Measurements from ENCODE around the gene ZKSCAN8. TPM values are rescaled to one million over a fixed set of nuclear protein-coding genes. Genes with fewer than 3 reads are reported as not detected.
"Not testable (repeated sequence)": the region's sequence is repeated elsewhere in the genome, so short reads cannot be mapped to it uniquely, and the experiment has no call there.

The ZKSCAN8 gene
- total RNA-seq, 1 donor from 2014 or later, result 8.7 TPM

DNA sequence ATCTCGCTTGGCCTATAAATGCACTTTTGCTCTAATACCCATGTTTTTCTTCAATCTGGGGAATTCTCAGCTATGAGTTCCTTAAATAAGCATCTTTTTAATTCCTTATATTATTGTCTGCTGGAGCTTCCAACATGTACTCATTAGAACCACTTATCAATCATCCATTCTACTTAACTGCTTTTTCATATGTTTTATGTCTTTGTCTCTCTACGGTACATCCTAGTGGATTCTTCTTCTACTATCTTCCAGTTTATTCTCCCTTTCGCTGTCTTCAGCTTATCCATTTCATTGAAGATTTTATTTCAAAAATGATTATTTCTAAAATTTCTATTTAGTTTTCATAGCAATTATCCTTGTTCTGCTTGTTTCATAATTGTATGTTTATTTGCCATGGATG, 29.7 kb upstream of the ZKSCAN8 start:
- Histone ChIP-seq H3K9me3 (no peaks in the 10 kb centered on the region), H3K36me3 (peaks cover 0 to 16% of the 10 kb centered on the region in 2 donors), H3K27ac (no peak overlapping the region), H3K4me1 (no peaks in the 10 kb centered on the region), H3K4me3 (no peak overlapping the region), H3K27me3 (no peaks in the 10 kb centered on the region)
- no peak for DNase-seq (ENCODE audit: low spot score in 2 of 2)
- TF ChIP-seq, protein P1, sequence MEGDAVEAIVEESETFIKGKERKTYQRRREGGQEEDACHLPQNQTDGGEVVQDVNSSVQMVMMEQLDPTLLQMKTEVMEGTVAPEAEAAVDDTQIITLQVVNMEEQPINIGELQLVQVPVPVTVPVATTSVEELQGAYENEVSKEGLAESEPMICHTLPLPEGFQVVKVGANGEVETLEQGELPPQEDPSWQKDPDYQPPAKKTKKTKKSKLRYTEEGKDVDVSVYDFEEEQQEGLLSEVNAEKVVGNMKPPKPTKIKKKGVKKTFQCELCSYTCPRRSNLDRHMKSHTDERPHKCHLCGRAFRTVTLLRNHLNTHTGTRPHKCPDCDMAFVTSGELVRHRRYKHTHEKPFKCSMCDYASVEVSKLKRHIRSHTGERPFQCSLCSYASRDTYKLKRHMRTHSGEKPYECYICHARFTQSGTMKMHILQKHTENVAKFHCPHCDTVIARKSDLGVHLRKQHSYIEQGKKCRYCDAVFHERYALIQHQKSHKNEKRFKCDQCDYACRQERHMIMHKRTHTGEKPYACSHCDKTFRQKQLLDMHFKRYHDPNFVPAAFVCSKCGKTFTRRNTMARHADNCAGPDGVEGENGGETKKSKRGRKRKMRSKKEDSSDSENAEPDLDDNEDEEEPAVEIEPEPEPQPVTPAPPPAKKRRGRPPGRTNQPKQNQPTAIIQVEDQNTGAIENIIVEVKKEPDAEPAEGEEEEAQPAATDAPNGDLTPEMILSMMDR (IDR thresholded peaks at IDR 0.05), result no peak
- intact Hi-C loops (cut with DNase I), result no loop called here

DNA sequence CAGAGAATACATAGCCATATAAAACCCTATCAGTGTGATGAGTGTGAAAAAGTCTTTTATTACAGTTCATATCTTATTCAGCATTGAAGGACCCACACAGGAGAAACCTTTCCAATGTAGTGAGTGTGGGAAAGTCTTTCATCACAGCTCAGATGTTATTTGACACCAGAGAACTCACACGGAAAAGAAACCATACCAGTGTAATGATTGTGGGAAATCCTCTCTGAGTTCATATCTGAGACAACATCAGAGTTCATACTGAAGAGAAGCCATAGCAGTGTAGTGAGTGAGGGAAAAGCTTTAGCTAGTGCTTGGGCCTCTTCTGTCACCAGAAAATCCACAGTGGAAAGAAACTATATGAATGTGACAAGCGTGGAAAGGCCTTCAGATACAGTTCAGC, 25.9 kb upstream of the ZKSCAN8 start:
- no peaks in the 10 kb centered on the region for H3K27me3 ChIP-seq
- TF ChIP-seq, protein P1 (IDR thresholded peaks at IDR 0.05), result no peak
- no peak overlapping the region for H3K27ac ChIP-seq
- intact Hi-C loops (cut with DNase I), result no loop called here
- H3K36me3 ChIP-seq, result peaks cover 5 to 37% of the 10 kb centered on the region in 2 donors
- no peaks in the 10 kb centered on the region for H3K9me3 ChIP-seq
- no peak overlapping the region for H3K4me3 ChIP-seq
- H3K4me1 ChIP-seq, result no peaks in the 10 kb centered on the region
- DNase-seq (ENCODE audit: low spot score in 2 of 2), result no peak

DNA sequence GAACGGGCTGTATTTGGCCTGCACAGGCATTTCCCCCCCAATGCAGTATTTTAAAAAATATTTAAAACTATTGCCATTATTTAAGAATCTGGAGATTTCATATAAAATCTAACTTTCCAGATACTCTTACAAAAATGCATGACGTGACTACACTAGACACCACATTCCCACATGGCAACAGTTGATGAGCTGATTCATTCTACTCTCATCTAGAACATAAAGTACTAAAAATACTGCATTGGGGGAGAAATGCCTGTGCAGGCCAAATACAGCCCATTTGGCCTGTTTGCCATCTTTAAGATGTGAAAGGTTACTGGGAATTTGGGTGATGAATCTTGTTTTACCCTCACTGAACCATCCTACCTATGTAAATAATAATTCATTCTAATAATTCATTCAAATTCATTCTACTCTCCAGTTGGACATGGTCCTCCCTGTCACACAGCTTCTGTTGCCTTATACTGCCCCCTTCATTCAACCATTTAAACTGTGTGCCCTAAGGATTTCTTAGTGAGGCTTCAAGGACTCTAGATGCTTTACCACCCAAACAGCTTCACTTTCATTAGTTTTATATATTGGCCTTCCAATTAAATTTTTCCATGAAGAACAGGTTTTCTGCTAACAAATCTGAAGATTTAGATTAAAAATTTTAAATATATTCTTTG, 24.2 kb upstream of the ZKSCAN8 start:
- no peak for DNase-seq (ENCODE audit: low spot score in 2 of 2)
- peaks cover 5 to 37% of the 10 kb centered on the region in 2 donors for H3K36me3 ChIP-seq
- intact Hi-C loops (cut with DNase I), result no loop called here
- H3K9me3 ChIP-seq, result no peaks in the 10 kb centered on the region
- no peak overlapping the region for H3K27ac ChIP-seq
- no peaks in the 10 kb centered on the region for H3K27me3 ChIP-seq
- no peaks in the 10 kb centered on the region for H3K4me1 ChIP-seq
- no peak overlapping the region for H3K4me3 ChIP-seq
- TF ChIP-seq, protein P1 (IDR thresholded peaks at IDR 0.05), result no peak

DNA sequence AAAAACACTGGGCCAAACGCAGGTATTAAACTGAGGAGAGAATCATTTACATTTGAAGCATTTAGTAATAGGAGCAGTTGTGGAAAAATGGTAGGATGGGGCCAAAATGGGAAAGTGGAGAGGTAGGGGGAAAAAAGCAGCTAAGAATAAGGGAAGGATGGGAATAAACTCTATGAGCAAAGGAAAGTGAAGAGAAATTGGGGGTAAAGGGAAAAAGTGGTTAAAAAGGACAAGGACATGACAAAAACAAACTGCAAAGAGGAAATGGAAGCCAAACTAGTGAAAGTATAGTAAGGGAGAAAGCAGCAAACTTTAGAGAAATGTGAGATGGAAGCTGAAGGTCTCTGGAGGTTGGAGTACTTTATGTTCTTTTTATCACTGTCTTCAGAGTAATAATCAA, 23.5 kb upstream of the ZKSCAN8 start:
- TF ChIP-seq, protein P1 (IDR thresholded peaks at IDR 0.05), result no peak
- no peaks in the 10 kb centered on the region for H3K27me3 ChIP-seq

DNA sequence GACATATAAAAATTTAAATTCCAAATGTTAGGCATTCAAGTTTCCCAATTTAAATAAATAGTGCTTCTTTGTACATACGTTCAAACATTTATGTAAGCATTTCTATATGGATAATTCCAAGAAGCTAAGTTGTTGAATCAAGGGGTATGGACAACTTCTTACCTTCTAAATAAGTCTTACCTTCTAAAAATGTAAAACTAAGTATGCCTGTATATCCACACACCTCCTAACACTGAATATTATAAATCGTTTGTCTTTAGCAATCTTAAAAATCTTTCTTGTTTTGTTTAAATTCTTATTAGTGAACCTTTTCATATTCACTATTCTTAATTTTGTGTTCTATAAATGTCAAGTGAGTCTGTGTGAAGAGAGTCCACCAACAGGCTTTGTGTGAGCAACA, 19.8 kb upstream of the ZKSCAN8 start:
- intact Hi-C loops (cut with DNase I), result loop anchor here (5.0 kb wide), 1 partner anchor 235 kb away; no protein-coding TSS in a partner anchor
- Histone ChIP-seq H3K27ac (no peak overlapping the region), H3K36me3 (peaks cover 7 to 21% of the 10 kb centered on the region in 2 donors), H3K9me3 (no peaks in the 10 kb centered on the region), H3K4me1 (peaks cover 3 to 9% of the 10 kb centered on the region in 2 donors), H3K4me3 (no peak overlapping the region), H3K27me3 (no peaks in the 10 kb centered on the region)
- TF ChIP-seq, protein P1 (IDR thresholded peaks at IDR 0.05), result no peak
- DNase-seq (ENCODE audit: low spot score in 2 of 2), result no peak

More for the DNA sequence above, 23.5 kb upstream of the ZKSCAN8 start:
- Histone ChIP-seq H3K4me3 (no peak overlapping the region), H3K9me3 (no peaks in the 10 kb centered on the region), H3K36me3 (peaks cover 5 to 37% of the 10 kb centered on the region in 2 donors), H3K4me1 (no peaks in the 10 kb centered on the region), H3K27ac (no peak overlapping the region)
- no peak for DNase-seq (ENCODE audit: low spot score in 2 of 2)
- intact Hi-C loops (cut with DNase I), result no loop called here

DNA sequence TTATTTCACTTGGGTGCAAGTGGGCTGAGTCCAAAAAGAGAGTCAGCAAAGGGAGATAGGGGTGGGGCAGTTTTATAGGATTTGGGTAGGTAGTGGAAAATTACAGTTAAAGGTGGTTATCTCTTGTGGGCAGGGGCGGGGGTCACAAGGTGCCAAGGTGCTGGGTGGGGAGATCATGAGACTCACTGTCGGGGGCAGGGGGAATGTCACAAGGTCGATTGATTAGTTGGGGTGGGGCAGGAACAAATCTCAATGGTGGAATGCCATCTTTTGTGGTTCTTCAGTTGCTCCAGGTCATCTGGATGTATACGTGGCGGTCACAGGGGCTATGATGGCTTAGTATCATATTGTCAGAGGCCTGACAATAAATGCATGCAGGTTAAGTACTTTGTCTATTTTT, 19.4 kb upstream of the ZKSCAN8 start:
- intact Hi-C loops (cut with DNase I), result loop anchor here (5.0 kb wide), 1 partner anchor 235 kb away; no protein-coding TSS in a partner anchor
- not testable (repeated sequence) for H3K27ac ChIP-seq

More for the DNA sequence above, 19.4 kb upstream of the ZKSCAN8 start:
- peaks cover 8 to 21% of the 10 kb centered on the region in 2 donors for H3K36me3 ChIP-seq
- DNase-seq (ENCODE audit: low spot score in 2 of 2); H3K27me3 ChIP-seq; H3K9me3 ChIP-seq; H3K4me1 ChIP-seq; H3K4me3 ChIP-seq: not testable (repeated sequence)
